Measurements from ENCODE around the gene ASAP2.

DNA sequence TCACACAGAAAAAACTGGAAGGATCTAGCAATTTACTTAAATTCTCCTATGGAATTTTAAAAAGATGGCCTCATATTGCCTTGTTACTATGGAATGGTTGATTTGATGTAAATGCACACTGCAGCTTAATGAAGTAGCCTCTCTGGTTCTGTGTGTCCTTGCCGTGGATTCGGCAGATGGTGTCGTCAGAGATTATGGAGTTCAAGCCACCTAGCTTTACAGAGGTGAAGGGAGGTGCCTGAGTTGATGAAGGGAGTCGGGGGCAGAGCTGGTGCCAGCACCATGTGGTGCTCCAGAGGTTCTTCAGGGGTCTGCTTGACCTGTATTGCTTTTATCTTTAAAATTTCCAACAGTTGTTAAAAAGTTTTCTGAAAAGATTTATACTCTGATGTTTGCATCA is 48.8 kb downstream of the ASAP2 start:
- no peak for TF ChIP-seq EZH2 (IDR thresholded peaks at IDR 0.05; ENCODE audit: low read depth)
- TF ChIP-seq, protein P1, sequence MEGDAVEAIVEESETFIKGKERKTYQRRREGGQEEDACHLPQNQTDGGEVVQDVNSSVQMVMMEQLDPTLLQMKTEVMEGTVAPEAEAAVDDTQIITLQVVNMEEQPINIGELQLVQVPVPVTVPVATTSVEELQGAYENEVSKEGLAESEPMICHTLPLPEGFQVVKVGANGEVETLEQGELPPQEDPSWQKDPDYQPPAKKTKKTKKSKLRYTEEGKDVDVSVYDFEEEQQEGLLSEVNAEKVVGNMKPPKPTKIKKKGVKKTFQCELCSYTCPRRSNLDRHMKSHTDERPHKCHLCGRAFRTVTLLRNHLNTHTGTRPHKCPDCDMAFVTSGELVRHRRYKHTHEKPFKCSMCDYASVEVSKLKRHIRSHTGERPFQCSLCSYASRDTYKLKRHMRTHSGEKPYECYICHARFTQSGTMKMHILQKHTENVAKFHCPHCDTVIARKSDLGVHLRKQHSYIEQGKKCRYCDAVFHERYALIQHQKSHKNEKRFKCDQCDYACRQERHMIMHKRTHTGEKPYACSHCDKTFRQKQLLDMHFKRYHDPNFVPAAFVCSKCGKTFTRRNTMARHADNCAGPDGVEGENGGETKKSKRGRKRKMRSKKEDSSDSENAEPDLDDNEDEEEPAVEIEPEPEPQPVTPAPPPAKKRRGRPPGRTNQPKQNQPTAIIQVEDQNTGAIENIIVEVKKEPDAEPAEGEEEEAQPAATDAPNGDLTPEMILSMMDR (conservative IDR thresholded peaks at IDR 0.05): no peak

All from PC-9 (cell line).